CD4-positive, alpha-beta T cell treated with Interferon gamma for 1 hour (primary cell): ENCODE results near the gene AP3D1.
"Not testable (repeated sequence)": the region's sequence is repeated elsewhere in the genome, so short reads cannot be mapped to it uniquely, and the experiment has no call there.

Experiments
- DNase-seq: peaks from one replicate; pipeline ENCODE4 v3.0.0-alpha.2; 2020

Gene AP3D1

DNA sequence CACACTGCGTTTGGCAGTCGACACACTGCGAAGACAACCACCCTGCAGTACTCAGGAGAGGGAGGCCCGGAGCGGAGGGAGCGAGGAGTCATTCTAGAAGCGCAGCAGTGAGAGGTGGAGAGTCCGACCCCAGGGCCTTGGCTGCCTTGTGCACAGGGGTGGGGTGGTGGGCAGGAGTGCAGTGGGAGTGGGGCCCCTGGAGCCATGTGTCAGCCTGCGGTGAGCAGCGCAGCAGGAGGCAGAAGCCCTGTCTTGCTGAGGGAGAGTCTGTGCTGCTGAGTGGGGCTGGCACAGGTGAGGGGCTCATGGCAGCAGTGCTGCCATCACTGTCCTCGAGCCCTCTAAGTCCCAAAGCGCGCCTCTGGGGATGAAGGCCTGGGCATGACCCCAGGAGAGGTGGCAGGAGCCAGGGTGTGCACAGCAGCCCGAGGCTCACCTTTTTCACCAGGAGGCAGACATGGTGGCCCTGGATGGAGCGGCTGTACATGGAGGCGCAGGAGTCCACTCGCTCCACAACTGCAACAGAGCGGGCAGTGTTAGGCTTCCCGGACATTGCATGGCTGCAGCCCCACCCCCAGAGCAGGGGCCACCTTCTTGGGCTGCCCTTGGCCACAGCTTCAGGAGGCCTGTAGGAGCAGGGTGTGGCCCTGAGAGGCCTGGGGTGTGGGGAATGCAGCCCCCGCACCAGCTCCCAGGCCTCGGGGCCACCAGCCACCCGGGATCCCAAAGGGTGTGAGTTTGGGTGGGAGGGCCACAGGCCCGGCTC lies 42.9 kb downstream of the AP3D1 start:
- no peak for DNase-seq

DNA sequence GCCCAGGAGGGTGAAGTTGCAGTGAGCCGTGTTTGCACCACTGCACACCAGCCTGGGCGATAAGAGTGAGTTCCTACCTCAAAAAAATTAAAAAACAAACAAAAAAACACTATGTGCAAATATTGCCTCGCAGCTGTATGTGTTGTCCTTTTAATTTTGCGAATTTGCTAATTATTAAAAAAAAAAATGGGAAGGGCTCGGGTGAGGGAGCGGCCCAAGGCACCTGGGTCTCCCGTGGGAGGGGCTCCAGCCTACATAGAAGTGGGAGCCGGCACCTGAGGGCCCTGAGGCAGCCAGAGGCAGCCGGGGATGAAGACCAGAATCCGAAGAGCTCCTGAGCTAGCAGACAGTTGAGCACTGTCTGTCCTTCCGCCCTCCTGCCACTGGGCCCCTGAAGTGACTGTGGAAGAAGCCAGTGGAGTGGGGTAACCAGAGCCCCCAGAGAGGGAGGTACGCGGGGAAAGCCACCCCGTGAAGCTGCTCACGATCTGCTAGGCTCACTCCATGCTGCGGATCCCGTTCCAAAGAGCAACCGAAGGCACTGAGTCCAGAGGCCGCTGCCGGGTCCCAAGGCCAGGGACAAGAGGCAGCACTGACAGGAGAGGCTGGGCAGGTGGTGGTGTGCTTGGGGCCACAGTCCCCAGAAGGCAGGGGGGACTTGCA lies 48.2 kb downstream of the AP3D1 start:
- no peak for DNase-seq

DNA sequence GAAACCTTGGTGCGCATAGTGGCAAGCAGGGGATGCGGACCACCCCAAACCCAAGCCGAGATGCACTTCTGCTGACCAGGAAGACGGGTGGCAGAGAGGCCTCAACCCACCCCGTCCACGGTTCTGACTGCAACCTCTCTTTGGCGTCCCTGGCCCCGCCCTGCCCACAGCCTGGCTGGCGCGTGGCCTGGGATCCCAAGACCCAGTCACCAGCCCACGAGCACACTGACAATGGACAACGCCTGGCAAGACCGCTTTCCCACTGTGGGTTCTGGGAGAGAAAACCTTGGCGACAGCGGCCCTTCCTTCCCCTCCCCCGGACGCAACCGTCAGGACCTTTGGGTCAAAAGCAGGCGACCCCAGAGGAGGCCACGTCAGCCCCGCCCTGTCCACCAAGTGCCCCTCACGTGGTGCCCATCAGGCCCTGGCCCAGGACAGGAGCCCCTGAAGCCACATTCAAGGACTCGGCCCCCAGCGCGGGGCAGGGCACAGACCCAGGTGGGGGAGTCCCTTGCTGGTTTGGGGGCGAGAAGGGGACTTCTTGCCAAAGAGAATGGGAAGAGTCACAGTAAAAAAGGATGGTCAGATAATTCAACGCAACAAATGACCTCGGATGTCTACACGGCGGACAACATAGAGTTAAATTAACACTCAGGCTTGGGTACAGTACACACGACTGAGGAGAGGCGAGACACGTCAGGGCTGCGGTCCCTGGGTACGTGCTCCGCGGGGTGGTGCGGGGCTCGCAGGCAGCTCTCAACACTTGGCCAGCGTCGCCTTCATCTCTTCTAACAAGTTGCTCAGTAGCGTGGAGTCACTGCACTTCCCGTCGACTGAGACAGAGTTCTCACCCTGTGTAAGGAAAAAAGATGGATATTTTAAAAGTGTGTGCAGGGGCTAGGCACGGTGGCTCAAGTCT lies 49.7 kb downstream of the AP3D1 start:
- DNase-seq: no peak

DNA sequence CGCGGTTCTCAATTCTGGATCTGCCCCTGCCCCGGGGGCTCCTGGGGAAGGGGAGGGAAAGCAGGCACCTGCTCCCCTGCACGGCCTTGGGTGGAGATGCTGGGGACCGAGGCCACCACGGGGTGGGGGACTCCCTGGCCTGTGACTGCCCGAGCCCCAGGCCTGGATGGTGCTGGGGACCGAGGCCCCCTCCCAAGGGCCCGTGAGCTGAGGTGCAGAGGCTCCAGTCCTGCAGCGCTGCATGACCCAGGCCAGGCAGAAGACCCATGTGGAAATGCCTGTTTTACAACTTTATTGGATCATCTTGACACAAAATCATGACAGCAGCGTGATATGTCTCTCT lies 50.7 kb downstream of the AP3D1 start:
- no peak for DNase-seq

DNA sequence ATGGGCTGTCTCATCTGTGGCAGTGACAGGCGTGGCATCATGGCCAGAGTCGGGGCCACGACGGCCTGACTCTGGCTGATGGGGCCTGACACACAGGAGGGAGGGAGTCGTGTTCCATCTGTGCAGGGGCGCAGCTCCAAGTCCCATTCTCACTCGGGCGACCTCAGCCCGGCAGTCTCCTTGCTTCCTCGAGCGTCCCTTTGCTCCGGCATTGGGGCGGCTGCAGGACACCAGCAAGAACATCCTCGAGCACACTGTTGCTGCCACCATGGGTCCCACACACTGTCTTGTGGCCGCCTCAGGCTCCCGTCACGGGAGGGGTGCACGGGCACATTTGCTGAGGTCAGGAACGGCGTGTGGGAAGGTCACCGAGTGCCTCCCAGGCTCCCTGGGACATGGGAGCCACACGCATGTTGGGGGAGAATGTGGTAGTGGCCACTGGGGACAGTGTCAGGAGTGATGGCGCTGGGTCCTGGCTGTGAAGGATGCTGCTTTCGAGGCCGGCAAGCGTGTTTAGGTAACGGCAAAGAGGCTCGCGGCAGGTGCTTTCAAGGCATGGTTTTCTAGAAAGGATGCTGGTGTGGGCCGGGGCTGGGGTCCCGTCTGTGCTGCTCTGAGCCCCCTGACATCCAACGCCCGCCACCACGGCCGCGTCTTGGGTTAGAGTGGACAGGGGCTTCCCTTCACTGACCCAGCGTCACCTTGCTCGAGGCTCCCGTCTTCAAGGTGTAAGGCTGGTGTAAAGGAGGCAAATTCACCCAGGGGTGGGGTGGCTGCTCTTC lies 51.2 kb downstream of the AP3D1 start:
- no peak for DNase-seq

DNA sequence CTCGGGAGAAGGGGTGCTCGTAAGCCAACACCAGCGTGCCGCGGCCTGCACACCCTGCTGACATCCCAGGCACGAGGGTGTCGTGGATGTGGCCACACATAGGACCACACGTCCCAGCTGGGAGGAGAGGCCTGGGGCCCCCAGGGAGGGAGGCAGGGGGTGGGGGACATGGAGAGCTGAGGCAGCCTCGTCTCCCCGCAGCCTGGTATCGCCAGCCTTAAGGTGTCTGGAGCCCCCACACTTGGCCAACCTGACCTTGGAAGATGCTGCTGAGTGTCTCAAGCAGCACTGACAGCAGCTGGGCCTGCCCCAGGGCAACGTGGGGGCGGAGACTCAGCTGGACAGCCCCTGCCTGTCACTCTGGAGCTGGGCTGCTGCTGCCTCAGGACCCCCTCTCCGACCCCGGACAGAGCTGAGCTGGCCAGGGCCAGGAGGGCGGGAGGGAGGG lies 52.3 kb downstream of the AP3D1 start:
- no peak for DNase-seq

DNA sequence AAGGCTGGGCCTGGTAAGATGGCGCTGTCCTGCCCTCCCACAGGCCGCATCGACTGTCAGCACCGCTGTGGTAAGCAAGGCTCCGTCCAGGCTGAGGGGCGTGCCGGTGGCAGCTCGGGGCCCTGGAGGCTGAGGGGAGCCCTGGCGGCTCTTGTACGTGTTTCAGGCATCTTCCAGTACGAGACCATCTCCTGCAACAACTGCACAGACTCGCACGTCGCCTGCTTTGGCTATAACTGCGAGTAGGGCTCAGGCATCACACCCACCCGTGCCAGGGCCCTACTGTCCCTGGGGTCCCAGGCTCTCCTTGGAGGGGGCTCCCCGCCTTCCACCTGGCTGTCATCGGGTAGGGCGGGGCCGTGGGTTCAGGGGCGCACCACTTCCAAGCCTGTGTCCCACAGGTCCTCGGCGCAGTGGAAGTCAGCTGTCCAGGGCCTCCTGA lies 53.5 kb downstream of the AP3D1 start:
- no peak for DNase-seq

DNA sequence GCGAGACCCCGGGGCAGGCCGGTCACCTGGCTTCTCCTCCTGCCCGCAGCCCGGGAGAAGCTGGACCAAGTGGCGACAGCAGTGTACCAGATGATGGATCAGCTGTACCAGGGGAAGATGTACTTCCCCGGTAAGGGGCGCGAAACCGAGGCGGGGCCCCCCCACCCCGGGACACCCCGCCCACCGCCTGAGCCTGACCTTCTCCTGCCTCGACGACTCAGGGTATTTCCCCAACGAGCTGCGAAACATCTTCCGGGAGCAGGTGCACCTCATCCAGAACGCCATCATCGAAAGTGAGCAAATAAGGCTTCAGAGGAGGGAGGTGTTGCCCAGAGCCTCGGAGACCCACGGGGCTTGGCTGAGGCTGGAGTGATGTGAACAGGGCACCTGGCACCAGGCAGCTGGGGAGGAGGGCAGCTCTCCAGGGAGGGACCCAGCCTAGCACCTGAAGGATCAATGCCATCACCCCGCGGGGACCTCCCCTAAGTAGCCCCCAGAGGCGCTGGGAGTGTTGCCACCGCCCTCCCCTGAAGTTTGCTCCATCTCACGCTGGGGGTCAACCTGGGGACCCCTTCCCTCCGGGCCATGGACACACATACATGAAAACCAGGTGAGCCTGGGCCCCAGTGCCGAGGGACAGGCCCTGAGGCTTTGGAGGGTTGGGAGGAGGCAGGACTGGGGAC lies 54.0 kb downstream of the AP3D1 start:
- DNase-seq: peak; percentile 63

DNA sequence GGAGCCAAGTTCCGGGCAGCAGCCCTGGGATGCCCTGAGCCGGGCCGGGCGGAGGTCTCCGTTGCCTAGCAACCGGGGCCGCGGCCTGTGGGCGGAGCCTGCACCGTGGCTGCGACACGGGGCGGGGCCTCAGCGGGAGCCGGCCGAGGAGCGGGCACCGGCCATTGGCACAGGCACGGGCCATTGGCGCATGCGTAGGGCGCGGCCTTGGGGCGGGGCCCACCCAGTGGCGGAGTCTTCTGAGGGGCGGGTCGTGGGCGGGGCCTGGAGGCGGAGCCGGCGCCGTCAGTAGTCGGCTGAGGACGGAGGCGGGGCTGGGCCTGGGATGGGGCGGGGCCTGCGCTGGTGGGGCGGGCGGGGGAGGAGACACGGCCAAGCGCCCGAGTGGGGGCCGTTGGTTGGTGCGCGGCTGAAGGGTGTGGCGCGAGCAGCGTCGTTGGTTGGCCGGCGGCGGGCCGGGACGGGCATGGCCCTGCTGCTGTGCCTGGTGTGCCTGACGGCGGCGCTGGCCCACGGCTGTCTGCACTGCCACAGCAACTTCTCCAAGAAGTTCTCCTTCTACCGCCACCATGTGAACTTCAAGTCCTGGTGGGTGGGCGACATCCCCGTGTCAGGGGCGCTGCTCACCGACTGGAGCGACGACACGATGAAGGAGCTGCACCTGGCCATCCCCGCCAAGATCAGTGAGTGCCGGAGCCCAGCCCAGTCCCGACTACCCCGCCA lies 54.7 kb downstream of the AP3D1 start, which contains the start of gene IZUMO4:
Gene IZUMO4 (plus strand): TSS at position 436 of the 723 bp plus-strand sequence. CDS start 31 bp downstream, at position 467.
- DNase-seq: peak; percentile 98

DNA sequence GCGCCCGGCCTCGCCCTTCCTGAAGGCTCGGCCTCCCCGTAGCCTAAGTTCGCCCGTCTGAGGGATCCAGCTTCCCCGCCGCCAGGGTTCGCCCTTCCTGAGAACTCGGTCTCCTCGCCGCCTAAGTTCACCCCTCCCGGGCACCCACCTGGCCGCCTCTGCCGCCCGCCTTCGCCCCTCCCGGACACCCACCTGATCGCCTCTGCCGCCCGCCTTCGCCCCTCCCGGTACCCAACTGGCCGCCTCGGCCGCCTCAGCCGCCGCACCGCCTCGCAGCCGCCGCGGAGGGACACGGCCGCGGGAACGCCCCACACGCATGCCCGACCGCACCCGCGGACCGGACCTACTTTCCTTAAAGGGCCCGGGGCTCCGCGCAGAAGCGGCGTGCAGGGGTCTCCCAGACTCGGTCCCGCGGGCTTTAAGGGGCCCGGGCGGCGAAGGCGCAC lies 55.3 kb downstream of the AP3D1 start, which contains the start of gene MOB3A:
Gene MOB3A (minus strand): TSS at position 293 of the 446 bp plus-strand sequence. CDS start 17,766 bp downstream, outside the sequence.
- DNase-seq: peak; percentile 87

DNA sequence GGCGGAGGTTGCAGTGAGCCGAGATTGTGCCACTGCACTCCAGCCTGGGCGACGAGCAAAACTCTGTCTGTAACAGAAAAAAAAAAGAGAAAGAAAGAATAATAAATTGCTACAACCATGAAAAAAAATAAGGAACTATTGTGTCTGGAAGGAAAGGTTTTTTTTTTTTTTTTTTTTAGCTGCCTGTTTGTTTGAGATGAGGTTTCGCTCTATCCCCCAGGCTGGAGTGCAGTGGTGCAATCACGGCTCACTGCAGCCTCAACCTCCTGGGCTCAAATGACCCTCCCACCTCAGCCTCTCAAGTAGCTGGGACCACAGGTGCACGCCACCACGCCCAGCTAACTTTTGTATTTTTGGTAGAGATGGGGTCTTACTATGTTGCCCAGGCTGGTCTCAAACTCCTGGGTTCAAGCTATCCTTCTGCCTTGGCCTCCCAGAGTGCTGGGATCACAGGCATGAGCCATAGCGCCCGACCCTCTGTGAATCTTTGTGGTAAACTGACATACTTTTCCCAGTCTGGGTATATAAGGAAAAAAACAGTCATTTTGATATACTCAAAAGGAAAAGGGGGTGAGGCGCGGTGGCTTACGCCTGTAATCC lies 59.3 kb downstream of the AP3D1 start:
- DNase-seq: not testable (repeated sequence)

DNA sequence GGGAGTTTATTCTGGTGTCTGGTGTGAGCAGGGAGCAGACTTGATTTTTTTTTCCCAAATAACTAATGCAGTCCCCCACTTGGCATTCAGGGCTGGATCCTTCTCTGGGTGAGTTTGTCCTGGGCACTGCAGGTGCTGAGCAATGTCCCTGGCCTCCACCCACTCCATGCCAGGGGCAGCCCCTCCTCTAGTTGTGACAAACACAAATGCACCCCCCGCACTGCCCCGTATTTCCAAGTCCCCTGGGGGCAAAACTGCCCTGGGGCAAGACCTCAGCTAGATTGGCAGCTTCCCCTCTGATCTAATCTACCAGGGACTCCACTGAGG lies 61.7 kb downstream of the AP3D1 start:
- DNase-seq: no peak

DNA sequence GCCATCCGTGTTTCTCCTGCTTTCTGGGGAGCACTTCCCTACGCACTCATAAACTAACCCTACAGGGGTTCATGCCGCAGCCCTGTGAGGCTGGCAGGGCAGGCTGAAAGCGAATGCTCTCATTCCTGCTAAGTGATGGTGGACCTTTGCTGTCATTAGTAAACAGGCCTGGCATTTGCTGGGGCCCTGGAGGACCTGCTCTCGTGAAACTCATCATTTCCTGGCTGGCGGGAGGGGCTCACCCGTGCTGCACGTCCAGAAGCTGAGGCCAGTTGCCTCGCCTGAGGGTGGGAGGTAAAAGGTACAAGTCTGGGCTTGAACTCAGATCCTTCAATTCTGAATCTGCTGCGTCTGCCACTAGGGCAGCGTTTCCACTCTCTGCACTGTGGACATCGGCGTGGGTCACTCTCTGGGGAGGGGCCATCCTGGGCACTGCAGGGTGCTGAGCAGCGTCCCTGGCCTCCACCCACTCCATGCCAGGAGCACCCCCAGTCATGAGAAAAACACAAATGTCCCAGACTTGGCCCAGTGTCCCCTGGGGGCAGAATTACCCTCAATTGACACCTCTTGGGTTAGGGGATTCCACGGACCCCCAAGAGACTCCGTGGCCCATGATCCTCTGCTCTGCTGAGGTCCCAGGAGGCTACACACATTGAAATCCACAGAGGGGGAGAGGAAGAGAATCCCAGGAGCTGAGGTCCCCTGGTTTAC lies 62.2 kb downstream of the AP3D1 start:
- DNase-seq: peak; percentile 46

DNA sequence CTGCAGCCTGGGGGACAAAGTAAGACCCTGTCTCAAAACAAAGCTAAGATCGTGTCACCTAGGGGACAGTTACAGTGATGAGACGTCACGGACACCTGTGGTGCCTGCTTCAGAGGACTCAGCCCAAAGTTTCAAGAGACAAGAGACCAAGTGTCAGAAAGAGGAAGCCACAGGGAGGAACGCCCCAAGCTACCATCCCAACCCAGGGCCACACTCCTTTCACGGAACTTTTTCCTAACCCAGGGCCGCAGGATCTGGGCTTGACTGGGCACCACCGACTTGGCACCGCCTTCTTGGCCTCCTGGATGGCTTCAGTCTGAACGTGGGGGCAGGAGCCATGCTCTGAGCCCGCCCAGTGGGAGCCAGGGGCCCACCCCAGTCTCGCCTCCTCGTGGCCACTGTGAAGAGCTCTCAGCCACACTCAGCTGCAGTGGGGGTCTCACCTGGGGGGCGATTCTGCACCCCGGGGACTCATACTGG lies 63.7 kb downstream of the AP3D1 start:
- peak; percentile 79 for DNase-seq

DNA sequence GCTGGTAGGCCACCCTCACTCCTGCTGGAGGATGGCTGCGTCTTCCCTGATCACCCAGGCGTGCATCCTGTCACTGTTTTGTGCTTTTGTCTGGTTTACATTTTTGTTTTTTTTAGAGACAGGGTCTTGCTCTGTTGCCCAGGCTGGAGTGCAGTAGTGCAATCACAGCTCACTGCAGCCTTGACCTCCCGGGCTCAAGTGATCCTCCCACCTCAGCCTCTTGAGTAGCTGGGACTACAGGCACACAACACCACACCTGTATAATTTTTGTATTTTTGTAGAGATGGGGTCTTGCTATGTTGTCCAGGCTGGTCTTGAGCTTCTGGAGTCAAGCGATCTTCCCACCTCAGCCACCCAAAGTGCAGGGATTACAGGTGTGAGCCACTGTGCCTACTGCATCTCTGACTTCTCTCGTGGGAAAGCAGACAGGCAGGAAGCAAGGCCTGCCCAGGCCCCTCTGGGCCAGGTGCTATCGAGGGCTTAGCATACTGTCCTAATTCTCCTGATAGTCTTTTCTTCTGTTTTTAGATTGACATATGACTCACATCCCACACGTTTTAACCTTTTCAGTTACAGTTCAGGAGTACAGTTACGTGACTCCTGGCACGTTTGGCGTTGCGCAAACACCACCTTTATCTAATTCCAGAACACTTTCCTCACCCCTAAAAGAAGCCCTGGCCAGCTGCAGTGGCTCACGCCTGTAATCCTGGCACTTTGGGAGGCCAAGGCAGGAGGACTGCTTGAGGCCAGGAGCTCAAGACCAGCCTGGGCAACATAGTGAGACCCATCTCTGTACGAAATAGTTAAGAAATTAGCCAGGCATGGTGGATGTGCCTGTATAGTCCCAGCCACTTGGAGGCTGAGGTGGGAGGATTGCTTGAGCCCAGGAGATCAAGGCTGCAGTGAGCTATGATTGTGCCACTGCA lies 64.4 kb downstream of the AP3D1 start:
- DNase-seq: peak; percentile 67

DNA sequence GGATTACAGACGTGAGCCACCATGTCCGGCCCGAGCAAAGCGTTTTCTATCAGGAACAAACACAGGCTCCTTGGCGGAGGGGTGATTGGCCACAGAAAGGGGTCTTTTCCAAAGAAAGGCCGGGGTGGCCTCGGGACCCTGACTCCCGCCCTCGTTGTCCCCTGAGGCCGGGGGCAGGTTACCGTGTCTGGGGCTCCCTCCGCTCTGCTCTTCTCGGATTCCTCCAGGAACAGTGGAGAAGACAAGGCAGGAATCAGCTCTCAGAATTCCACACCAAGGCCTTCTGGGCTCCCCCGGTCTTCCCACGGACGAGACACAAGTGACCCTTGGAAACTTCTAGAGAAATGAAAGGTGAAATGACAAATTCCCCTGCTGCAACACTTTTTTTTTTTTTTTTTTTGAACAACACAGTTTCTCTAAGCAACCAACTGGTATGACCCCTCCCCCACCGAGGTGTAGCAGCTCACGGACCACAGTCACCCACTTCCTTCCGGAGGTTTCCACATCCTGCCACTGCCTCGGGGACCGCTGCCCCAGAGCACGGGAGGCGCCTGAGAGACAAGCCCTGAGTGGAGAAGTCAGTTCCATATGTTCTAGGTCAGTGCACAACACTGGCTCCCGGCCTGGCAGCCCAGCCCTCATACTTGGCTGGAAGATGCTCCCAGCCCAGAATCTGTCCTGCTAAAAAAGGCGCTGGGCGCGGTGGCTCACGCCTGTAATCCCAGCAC lies 66.2 kb downstream of the AP3D1 start:
- peak; percentile 97 for DNase-seq

DNA sequence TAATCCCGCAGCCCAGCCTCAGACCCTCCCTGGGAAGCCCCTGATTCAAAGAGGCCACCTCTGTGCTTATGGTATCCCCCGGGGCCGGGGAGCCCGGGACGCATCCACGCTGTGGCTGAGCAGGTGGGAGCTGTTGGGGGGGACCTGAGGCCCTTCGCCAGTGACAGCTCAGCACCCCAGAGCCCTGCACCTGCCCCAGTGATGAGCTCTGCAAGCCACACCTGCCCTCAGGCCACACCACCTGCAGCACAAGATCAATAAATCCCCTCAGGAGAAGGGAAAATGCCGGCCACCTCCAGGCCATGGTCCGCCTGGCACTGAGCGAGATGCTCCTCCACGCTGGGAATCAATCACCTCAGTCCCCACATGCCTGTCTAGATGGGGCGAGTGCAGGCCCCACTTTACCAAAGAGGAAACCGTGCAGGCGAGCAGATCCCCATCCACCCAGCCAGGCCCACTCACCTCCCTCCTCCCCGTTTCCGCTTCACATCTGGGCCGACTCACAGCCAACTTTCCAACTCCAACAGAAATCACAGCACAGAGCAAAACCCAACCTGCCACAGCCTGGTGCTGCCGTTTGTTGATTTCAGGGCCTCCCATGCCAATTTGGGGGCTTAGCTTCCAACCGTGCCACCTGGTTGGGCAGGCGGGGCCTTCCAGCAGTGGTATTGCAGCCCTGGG lies 68.1 kb downstream of the AP3D1 start:
- DNase-seq: peak; percentile 69
